ENCODE results near the gene PRPF19.

GRCh38 chr11:60953781-60954180 is 47.4 kb upstream of the PRPF19 start:
- TF ChIP-seq PTTG1 (tag; IDR thresholded peaks at IDR 0.05; ENCODE audit: low read depth) (no peak), POLR2A (conservative IDR thresholded peaks at IDR 0.05) (no peak), RFX5 (IDR thresholded peaks at IDR 0.05; ENCODE audit: low read depth, low read length) (no peak), CTCF (IDR thresholded peaks at IDR 0.05 in 2 of 3, conservative IDR thresholded peaks at IDR 0.05 in 1 of 3; ENCODE audit: insufficient read depth in 2 of 3, low read depth in 1 of 3, low read length in 3 of 3) (no peak), MAFK (IDR thresholded peaks at IDR 0.05; ENCODE audit: low read length) (no peak)
